A549 (cell line): ENCODE measurements around the gene KLHL29. TPM values are rescaled to one million over a fixed set of nuclear protein-coding genes. Genes with fewer than 3 reads are reported as not detected.

Source experiments
- ATAC-seq, 2 experiments: fragments of 200-7000 bp in 1 of 2; fragments of >200 bp in 1 of 2; cut with Nextera tagmentation in 1 of 2; cut with Tn5 transposase in 1 of 2; 3 replicates each; pipeline versions ENCODE4 v1.8.0 to v1.9.1; 2018 to 2020; ENCODE audit warnings: mild to moderate bottlenecking in 1 of 2, moderate library complexity in 1 of 2
- CTCF ChIA-PET: fragments of 300-600 bp; sonication (Branson Sonifier 250); formaldehyde crosslinking; extraction: SDS; loops from one replicate; lab custom pipeline; 2021; ENCODE audit warnings: antibody characterized with exemption, inconsistent platforms; lab: Yijun Ruan, JAX
- POLR2A ChIA-PET: fragments of 350-600 bp; formaldehyde crosslinking; extraction: SDS; loops from one replicate; lab custom pipeline; 2021; ENCODE audit warnings: antibody characterized with exemption, inconsistent platforms; lab: Yijun Ruan, JAX
- DNase-seq, 2 experiments: peaks; one replicate each; pipeline versions ENCODE4 v3.0.0 to v3.0.0-alpha.2; 2011 to 2016; ENCODE audit warnings: low read depth in 1 of 2, low spot score in 1 of 2
- FAIRE-seq: peaks from 2 replicates; lab custom pipeline; 2011; peaks lifted over from hg19 to GRCh38; lab: Jason Lieb, UNC
- H3K27ac ChIP-seq, 2 experiments: fragments of >200 bp; sonication (Bioruptor Twin); formaldehyde crosslinking; 3 replicates each; pipeline ENCODE4 v1.5.1; 2016 to 2017
- H3K4me1 ChIP-seq: fragments of >200 bp; sonication (Bioruptor Twin); formaldehyde crosslinking; 3 replicates; pipeline ENCODE4 v1.6.1; 2016
- H3K4me2 ChIP-seq: fragments of >200 bp; sonication (Bioruptor Twin); formaldehyde crosslinking; 3 replicates; pipeline ENCODE4 v1.6.1; 2016
- H3K4me3 ChIP-seq: fragments of >200 bp; sonication (Bioruptor Twin); formaldehyde crosslinking; 3 replicates; pipeline ENCODE4 v1.5.1; 2016
- H3K9me3 ChIP-seq: fragments of >200 bp; sonication (Bioruptor Twin); formaldehyde crosslinking; 3 replicates; pipeline ENCODE4 v1.6.1; 2016
- CBX8 ChIP-seq: fragments of 200-600 bp; sonication (generic); IDR thresholded peaks from 2 replicates; pipeline ENCODE4 v1.6.1; 2016
- CEBPB ChIP-seq, 2 experiments: fragments of >200 bp in 1 of 2; sonication (Bioruptor Twin) in 1 of 2; formaldehyde crosslinking in 1 of 2; IDR thresholded peaks; 2 replicates each; pipeline ENCODE4 v1.6.1; 2012 to 2016
- CHD2 ChIP-seq: fragments of 150-350 bp; IDR thresholded peaks from 2 replicates; pipeline ENCODE4 v1.6.1; 2014; ENCODE audit warnings: low read length; ENCODE audit not compliant: partially characterized antibody
- CHD4 ChIP-seq: fragments of 200-600 bp; sonication (generic); IDR thresholded peaks from 2 replicates; pipeline ENCODE4 v1.6.1; 2016; ENCODE audit warnings: antibody characterized with exemption, mild to moderate bottlenecking, borderline replicate concordance
- HOXB13 ChIP-seq: fragments of 250-450 bp; sonication (Bioruptor Pico); IDR thresholded peaks from 2 replicates; pipeline ENCODE4 v1.5.0; 2020; ENCODE audit warnings: low read depth, mild to moderate bottlenecking, moderate library complexity
- MAFK ChIP-seq: fragments of 450-650 bp; IDR thresholded peaks from 2 replicates; pipeline ENCODE4 v1.6.1; 2014; ENCODE audit not compliant: partially characterized antibody
- PHF8 ChIP-seq: fragments of 200-600 bp; sonication (generic); IDR thresholded peaks from 2 replicates; pipeline ENCODE4 v1.6.1; 2016; ENCODE audit warnings: low read depth, mild to moderate bottlenecking, antibody characterized with exemption, moderate library complexity, borderline replicate concordance
- RCOR1 ChIP-seq: fragments of 150-350 bp; IDR thresholded peaks from 2 replicates; pipeline ENCODE4 v1.6.1; 2014; ENCODE audit warnings: antibody characterized with exemption, low read length, low read depth
- REST ChIP-seq: fragments of 200-600 bp; sonication (generic); IDR thresholded peaks from 2 replicates; pipeline ENCODE4 v1.6.1; 2016; ENCODE audit warnings: antibody characterized with exemption, mild to moderate bottlenecking, moderate library complexity
- RNF2 ChIP-seq: fragments of 200-600 bp; sonication (generic); IDR thresholded peaks from 2 replicates; pipeline ENCODE4 v1.6.1; 2016; ENCODE audit warnings: low read depth, mild to moderate bottlenecking, antibody characterized with exemption, moderate library complexity, borderline replicate concordance
- SMC3 ChIP-seq: fragments of >200 bp; sonication (Bioruptor Twin); formaldehyde crosslinking; IDR thresholded peaks from 3 replicates; pipeline ENCODE4 v1.6.1; 2018; ENCODE audit warnings: inconsistent platforms
- TFCP2L1 ChIP-seq: fragments of 250-450 bp; sonication (Bioruptor Pico); IDR thresholded peaks from 2 replicates; pipeline ENCODE4 v1.5.0; 2021; ENCODE audit warnings: mild to moderate bottlenecking
- TP53 ChIP-seq: fragments of 250-450 bp; sonication (Bioruptor Pico); IDR thresholded peaks from 2 replicates; pipeline ENCODE4 v1.5.0; 2021; ENCODE audit warnings: mild to moderate bottlenecking, moderate library complexity
- ZC3H11A ChIP-seq: fragments of 450-650 bp; IDR thresholded peaks from 2 replicates; pipeline ENCODE4 v1.6.1; 2014; ENCODE audit warnings: antibody characterized with exemption, mild to moderate bottlenecking
- ZFP36 ChIP-seq: fragments of 450-650 bp; IDR thresholded peaks from 2 replicates; pipeline ENCODE4 v1.6.1; 2014; ENCODE audit warnings: borderline replicate concordance; ENCODE audit not compliant: partially characterized antibody
- WGBS: methylation state at CpG from one replicate; pipeline ENCODE4 v1.1.6; 2017; ENCODE audit errors: missing lambda C conversion rate; 5-methylcytosine and 5-hydroxymethylcytosine counted together
- polyA plus RNA-seq, 4 experiments: library from polyadenylated mRNA; depleted of rRNA in 3 of 4; stranded (reverse); fragments of >200 nt; fragmentation: RNase III in 1 of 4; extraction: RNeasy Plus Mini Kit Qiagen cat#74134 plus additional on column Dnase treatment in 1 of 4; gene quantifications; 2 replicates in 3 of 4; 3 replicates in 1 of 4; pipeline ENCODE4 v1.2.3, GENCODE V29; 2011 to 2017
- TF ChIP-seq, protein P1 (sequence below): fragments of >200 bp; sonication (Bioruptor Twin); formaldehyde crosslinking; IDR thresholded peaks from 2 replicates; pipeline ENCODE4 v1.6.1; 2016
- TF ChIP-seq, protein P2 (sequence below): fragments of >200 bp; sonication (Bioruptor Twin); formaldehyde crosslinking; IDR thresholded peaks from 3 replicates; pipeline ENCODE4 v1.5.1; 2016
- TF ChIP-seq, protein P3 (sequence below): IDR thresholded peaks from 2 replicates; pipeline ENCODE4 v1.6.1; 2012
- TF ChIP-seq, protein P4 (sequence below): IDR thresholded peaks from 2 replicates; pipeline ENCODE4 v1.6.1; 2012; ENCODE audit warnings: low read depth, borderline replicate concordance

The KLHL29 gene
- polyA plus RNA-seq, 2 of the 4 experiments (the other 2 are of a cell fraction) = 1.3 to 2.5 TPM

DNA sequence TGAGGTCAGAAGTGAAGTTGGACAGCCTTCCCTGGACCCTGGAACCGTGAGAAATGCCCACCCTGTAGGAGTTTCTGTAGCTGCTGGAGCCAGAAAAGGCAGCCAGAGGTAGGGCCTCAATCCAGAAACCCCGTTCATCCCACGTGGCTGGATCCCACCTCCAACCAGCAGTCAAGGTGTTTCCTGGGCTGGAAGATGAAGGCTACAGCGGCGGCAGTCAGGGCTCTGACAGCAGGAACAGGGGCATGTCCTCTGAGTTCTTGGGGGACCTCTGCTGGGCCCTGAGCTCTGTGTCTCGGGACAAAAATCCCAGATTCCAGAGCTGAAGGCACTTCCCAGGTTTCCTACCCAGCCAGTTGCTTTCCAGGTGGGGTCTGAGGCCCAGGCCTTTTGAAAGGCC is 218.2 kb downstream of the KLHL29 start (continued):
- TF ChIP-seq PHF8 = no peak
- TF ChIP-seq, protein P1, sequence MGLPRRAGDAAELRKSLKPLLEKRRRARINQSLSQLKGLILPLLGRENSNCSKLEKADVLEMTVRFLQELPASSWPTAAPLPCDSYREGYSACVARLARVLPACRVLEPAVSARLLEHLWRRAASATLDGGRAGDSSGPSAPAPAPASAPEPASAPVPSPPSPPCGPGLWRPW = no peak
- no peak for TF ChIP-seq CEBPB (IDR thresholded peaks at IDR 0.05)
- TF ChIP-seq SMC3 = no peak
- TF ChIP-seq RCOR1 = no peak
- TF ChIP-seq HOXB13 (CRISPR knock-in tag) = no peak
- TF ChIP-seq, protein P2, sequence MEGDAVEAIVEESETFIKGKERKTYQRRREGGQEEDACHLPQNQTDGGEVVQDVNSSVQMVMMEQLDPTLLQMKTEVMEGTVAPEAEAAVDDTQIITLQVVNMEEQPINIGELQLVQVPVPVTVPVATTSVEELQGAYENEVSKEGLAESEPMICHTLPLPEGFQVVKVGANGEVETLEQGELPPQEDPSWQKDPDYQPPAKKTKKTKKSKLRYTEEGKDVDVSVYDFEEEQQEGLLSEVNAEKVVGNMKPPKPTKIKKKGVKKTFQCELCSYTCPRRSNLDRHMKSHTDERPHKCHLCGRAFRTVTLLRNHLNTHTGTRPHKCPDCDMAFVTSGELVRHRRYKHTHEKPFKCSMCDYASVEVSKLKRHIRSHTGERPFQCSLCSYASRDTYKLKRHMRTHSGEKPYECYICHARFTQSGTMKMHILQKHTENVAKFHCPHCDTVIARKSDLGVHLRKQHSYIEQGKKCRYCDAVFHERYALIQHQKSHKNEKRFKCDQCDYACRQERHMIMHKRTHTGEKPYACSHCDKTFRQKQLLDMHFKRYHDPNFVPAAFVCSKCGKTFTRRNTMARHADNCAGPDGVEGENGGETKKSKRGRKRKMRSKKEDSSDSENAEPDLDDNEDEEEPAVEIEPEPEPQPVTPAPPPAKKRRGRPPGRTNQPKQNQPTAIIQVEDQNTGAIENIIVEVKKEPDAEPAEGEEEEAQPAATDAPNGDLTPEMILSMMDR = no peak

- Histone ChIP-seq H3K4me2 (no peak overlapping the region), H3K4me3 (no peak overlapping the region), H3K9me3 (no peaks in the 10 kb centered on the region), H3K27ac (peak overlapping the region in 1 of 2 experiments; percentile 56; a peak in 1 of 6 replicates), H3K4me1 (peaks cover 11% of the 10 kb centered on the region; the same call in 2 of the 3 replicates)
- POLR2A ChIA-PET = no interaction called here
- WGBS = 78% methylated on average over 12 of the region's 12 CpGs
- no peak for DNase-seq
- FAIRE-seq = no peak
- TF ChIP-seq, protein P3, sequence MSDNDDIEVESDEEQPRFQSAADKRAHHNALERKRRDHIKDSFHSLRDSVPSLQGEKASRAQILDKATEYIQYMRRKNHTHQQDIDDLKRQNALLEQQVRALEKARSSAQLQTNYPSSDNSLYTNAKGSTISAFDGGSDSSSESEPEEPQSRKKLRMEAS = no peak
- TF ChIP-seq MAFK (no peak), CHD2 (no peak), TP53 (no peak), ZC3H11A (no peak), TFCP2L1 (CRISPR knock-in tag) (no peak), ZFP36 (no peak), RNF2 (no peak), CHD4 (no peak), REST (no peak), CBX8 (no peak)
- TF ChIP-seq, protein P1 = no peak
- TF ChIP-seq, protein P4, sequence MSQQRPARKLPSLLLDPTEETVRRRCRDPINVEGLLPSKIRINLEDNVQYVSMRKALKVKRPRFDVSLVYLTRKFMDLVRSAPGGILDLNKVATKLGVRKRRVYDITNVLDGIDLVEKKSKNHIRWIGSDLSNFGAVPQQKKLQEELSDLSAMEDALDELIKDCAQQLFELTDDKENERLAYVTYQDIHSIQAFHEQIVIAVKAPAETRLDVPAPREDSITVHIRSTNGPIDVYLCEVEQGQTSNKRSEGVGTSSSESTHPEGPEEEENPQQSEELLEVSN = no peak
- no peak for ATAC-seq
- CTCF ChIA-PET = interaction anchor here (1.2 to 1.6 kb wide), 2 partner anchors 11 to 17 kb away, joined by 3 read pairs; no protein-coding TSS in a partner anchor
These were observed 218.6 kb downstream of the KLHL29 start for GRCh38 chr2:23603581-23603980.
